NCI-H446 (cell line): ENCODE results near the gene PROB1.
"Not testable (repeated sequence)": the region's sequence is repeated elsewhere in the genome, so short reads cannot be mapped to it uniquely, and the experiment has no call there.

Source experiments
- DNase-seq, 2 experiments: peaks; one replicate each; lab custom pipeline; 2025; lab: John Stamatoyannopoulos, UW

PROB1 gene

GRCh38 chr5:139414581-139415130 lies 19.8 kb upstream of the PROB1 start:
- DNase-seq: no peak

GRCh38 chr5:139413963-139414362 lies 19.1 kb upstream of the PROB1 start:
- DNase-seq: no peak

GRCh38 chr5:139413153-139413552 lies 18.2 kb upstream of the PROB1 start:
- DNase-seq: peak in 1 of 2 experiments; percentile 20

DNA sequence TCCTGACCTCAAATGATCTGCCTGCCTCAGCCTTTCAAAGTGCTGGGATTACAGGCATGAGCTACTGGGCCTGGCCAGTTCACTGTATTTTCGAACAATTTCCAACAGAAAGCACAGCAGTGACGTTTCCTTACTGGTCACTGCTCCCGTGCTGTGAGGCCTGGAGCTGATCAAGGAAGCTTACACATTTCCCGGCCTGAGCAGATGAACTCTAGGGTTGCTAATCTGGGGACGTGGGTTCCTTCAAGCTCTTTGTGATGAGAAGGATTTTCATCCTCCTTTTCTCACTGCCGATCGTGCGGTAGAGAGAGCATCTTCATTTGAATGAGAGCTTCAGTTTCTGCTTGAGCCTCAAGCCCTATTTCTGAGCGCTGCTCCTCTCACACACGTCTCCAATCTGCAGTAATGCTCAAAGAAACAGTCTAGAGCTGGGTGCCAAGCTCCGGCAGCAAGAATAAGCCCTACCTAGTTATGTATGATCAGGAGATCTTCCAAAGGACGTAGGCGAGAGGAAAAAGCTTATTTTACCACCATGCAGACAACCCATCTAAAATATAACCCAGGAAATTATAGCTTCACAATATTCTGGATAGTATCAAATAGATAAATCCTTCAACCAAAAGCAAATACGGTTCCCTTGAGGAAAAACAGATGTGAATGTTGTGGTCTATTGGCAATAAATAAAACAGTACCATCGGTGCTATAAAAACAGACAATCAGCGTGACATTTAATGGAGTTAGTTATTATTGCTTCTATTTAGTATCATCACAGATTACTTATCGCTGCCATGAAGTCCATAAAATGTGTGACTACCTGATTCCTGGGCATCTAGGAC lies 16.3 kb upstream of the PROB1 start:
- DNase-seq: no peak

DNA sequence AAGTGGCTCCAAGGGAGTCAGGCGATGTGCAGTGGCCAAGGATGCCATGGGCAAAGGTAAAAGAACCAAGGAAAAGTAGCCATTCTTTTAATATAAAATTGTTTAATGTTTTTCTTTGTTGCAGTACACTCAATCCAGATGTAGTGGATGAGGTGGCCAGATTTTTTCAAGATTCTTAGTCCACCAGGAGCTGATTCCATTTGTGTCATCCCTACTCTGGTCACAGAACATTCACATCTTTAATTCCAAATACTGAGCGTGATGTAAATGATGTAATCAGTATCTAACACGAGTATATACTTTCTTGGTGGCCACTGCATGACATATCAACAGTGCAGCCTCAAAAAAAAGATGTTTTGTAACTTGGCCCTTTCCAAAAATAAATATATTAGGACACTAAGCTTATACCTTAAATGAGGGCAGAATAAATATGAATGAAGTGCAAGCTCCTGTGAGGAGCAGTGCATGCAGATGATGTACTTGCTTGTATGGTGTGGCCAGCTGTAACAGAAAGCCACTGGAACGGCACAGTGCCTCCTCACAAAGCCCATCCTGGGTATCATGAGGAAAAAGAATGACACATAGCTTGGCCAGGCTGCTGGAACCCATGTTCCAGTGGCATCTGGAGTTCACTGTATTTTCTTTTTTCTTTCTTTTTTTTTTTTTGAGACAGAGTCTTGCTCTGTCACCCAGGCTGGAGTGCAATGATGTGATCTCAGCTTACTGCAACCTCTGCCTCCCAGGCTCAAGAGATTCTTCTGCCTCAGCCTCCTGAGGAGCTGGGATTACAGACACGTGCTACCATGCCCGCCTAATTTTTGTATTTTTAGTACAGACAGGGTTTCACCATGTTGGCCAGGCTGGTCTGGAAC lies 15.5 kb upstream of the PROB1 start:
- DNase-seq: no peak

DNA sequence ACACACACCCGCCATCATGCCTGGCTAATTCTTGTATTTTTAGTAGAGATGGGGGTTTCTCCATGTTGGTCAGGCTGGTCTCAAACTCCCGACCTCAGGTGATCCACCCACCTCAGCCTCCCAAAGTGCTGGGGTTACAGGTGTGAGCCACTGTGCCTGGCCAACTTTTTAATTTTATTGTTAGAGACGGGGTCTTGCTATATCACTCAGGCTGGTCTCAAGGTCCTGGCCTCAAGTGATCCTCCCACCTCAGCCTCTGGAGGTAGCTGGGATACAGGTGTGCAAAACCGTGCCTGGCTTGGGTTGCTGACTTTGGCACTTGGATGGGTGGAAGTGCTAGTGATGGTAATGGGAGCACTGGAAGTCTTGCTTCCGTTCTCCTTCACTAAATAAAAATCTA lies 14.2 kb upstream of the PROB1 start:
- not testable (repeated sequence) for DNase-seq

GRCh38 chr5:139408191-139408590 lies 13.3 kb upstream of the PROB1 start:
- DNase-seq: no peak

- no peak for DNase-seq
Observed at GRCh38 chr5:139407517-139407916, 12.6 kb upstream of the PROB1 start.

GRCh38 chr5:139406963-139407362 lies 12.1 kb upstream of the PROB1 start:
- DNase-seq: no peak

GRCh38 chr5:139404484-139404840 lies 9.6 kb upstream of the PROB1 start:
- DNase-seq: no peak

DNA sequence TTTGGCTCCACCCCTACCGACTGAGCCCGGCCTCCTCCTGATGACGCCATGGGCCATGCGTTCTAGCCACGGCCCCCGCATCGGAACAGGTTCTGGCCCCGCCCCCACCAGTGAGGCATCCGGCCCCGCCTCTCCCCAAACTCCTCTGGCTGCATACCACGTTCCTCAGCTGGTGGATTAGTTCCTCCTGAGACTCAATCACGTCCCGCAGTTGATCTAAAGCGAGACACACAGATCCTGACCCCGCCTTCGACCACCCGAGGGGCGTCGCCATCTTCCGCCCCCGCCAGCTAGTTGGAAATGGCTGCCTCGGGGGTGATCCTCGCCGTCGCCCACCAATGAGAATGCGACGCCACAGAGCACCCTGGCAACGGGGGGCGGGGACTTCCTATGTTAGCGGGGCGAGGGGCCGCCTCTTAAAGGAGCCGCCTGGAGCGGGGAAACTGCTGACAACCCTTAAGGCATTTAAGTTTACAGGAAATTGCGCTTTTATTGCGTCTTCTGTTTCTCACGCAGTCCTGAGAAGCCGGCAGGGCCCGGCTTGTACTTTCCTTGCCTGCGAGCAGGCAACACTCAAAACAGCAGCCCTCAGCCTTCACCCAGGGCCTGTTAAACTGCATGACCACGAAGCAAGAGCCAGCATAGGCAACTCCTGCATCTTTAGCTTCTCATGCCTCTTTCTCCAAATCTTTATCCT lies 9.0 kb upstream of the PROB1 start, which contains the start of gene SPATA24:
Gene SPATA24, minus strand, starts transcription at position 303 of the 697 bp plus-strand sequence. Its CDS starts 29 bp downstream, at position 274.
- DNase-seq: peak; percentile 96 to 97

GRCh38 chr5:139403418-139403786 lies 8.5 kb upstream of the PROB1 start:
- DNase-seq: no peak

GRCh38 chr5:139402561-139403158 lies 7.8 kb upstream of the PROB1 start:
- peak in 1 of 2 experiments; percentile 49 for DNase-seq

DNA sequence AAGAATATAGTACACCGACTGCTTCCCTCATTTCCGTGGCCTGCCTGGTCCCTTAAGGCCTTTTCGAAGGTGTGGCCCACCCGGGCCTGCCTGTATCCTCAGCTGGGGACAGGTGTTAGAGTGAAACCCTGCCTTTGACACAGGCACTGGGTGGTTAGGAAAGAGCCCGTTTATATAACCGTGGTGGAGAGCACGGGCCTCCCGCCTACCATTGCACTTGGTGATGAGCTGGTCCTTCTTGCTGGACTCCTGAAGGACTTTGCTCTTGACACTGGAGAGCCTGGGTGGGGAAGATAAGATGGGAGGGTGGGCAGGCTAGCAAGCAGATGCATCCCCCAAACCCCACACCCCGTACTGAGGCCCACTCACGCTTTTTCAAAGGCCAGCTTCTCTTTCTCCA lies 6.6 kb upstream of the PROB1 start:
- no peak for DNase-seq

- no peak for DNase-seq
Observed at GRCh38 chr5:139399501-139400121, 4.7 kb upstream of the PROB1 start.

DNA sequence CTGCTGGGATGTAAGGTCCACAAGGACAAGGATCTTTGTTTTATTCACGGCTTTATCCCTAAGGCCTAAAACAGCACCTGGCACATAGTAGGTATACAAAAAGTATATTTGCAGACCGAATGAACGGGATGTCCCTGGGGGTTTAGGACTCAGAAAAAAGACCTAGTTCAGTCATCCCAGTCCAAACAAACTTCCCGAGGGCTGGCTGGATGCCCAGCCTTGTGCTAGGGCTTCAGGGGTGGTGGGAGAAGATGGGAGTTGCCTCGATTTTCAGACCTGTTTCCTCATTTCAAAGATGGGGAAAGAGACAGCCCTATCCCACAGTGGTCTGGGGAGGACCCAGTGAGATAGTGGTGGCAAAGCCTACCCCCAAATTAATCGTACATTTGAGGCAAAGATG lies 3.0 kb upstream of the PROB1 start:
- DNase-seq: peak in 1 of 2 experiments; percentile 47

DNA sequence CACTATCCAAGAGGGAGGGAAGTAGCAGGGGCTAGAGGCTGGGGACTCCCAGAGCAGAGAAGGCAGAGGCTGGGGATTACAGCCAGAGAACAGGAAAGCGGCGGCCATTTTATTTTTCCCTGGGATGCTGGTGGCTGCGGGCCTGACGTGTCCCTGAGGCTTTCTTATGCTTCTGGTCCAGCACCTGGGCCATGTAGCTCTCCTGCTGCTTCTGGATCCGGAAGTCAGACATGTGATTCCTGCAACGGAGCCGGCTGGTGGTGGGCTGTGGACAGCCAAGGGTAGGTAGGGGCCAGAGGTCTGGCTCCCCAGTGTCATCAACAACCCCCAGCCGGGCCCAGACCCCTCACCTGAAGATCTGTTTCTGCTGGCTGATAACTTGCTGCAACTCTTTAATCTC lies 1.8 kb upstream of the PROB1 start:
- no peak for DNase-seq

- DNase-seq: no peak
Observed at GRCh38 chr5:139395844-139396640, 1.1 kb upstream of the PROB1 start.

DNA sequence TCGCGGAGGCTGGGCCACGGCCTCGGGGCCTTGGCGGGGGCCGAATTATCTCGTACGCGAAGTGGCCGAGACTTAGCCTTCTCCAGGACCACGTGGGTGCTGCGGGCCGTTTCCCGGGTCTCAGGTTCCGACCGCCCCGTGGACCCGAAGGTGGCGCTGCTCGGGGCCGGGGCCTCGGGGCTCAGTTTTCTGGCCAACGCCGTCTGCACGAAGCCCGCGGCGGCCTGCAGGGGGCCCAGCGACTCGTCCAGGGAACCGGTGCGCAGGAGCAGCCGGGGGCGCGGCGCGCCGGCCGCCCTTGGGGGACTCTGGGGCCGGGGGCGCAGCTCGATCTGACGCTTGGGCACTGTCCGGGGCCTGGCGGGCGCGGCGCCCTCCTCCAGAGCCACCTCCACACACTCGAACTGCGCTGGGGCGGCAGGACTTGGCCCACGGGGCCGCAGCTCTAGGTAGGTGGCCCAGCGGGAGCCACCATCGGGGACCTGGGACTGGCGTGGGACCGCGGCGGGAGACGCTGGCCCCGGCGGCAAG lies 716 bp downstream of the PROB1 start:
- no peak for DNase-seq

DNA sequence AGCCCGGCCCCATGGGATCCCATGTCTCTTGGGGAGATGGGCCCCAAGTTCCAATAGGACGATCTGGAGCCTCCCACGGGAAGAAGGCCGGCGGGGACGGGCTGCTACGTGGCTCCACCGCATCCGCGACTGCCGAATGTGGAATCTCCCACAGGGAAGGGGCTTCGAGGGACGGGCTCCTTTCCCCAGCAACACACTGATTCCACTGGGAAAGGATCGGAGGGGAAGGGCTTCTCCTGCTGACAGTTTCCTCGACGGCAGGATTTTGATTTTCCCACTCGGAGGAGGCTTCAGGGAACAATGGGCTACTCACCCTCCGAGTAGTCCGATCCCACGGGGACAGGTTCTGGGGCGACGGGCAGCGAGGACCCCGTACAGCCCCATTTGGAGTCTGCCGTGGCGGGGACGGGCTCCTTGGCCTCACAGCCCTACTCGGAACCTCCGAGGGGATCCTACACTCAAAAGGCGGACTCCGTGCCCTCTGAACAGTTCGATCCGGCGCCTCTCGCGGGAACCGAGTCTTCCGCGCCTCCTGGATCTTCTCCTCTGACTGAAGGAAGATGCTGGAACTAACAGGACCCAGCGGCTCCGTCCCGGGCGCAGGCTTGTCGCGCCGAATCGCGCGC lies 1.3 kb downstream of the PROB1 start:
- no peak for DNase-seq
